Measurements from ENCODE around the gene FFAR2.

FFAR2 gene

DNA sequence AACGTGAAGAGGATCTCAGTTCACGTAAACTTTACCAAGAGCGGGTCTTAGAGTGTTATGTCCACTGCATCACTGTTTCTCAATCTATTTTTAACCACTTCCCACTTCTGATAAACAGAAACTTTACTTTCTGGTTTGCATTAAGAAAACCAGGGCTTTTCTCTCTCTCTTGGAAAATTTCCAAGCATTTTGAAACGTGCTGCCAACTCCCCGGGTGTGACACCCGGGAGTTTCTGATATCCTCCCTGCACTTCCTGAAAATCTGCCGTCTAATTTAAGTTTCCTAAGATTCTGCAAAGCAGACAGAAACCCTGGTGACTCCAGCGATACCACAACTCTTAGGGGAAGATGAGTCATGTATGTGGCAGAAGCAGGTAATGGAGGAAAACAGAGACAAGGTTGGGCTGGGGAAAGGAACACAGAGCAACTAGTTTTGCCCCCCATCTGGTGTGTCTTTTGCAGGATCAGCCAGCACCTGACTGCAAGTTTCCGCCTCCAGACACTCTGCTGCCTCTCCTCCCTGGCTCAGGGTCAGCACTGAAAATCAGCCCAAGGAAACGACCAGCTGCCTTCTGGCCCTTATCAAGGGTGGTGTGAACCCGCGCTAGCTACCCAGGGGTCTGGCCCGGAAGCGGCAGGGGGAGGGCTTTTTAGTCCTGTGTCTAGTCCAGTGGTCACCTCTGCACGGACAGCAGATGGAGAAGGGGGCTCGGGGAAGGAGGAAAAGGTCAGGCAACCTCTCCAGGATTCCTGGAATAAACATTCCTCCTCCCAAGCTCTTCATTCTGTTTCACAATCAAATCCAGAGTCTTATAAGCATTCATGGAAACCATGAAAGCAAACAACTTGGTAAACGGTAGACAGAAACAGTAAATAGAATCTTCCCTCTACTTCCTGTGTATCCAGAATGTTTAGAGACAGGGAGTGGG, 11.3 kb upstream of the FFAR2 start:
- peak; percentile 34 for DNase-seq (ENCODE audit: low spot score)
- TF ChIP-seq, protein P1, sequence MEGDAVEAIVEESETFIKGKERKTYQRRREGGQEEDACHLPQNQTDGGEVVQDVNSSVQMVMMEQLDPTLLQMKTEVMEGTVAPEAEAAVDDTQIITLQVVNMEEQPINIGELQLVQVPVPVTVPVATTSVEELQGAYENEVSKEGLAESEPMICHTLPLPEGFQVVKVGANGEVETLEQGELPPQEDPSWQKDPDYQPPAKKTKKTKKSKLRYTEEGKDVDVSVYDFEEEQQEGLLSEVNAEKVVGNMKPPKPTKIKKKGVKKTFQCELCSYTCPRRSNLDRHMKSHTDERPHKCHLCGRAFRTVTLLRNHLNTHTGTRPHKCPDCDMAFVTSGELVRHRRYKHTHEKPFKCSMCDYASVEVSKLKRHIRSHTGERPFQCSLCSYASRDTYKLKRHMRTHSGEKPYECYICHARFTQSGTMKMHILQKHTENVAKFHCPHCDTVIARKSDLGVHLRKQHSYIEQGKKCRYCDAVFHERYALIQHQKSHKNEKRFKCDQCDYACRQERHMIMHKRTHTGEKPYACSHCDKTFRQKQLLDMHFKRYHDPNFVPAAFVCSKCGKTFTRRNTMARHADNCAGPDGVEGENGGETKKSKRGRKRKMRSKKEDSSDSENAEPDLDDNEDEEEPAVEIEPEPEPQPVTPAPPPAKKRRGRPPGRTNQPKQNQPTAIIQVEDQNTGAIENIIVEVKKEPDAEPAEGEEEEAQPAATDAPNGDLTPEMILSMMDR (IDR thresholded peaks at IDR 0.05; ENCODE audit: extremely low read depth, missing control alignments), result no peak

- TF ChIP-seq, protein P1 (IDR thresholded peaks at IDR 0.05; ENCODE audit: extremely low read depth, missing control alignments), result no peak
- no peak for DNase-seq (ENCODE audit: low spot score)
These were observed 10.6 kb upstream of the FFAR2 start for GRCh38 chr19:35437406-35437951.

GRCh38 chr19:35438096-35438495, 10.0 kb upstream of the FFAR2 start:
- no peak for DNase-seq (ENCODE audit: low spot score)
- TF ChIP-seq, protein P1 (IDR thresholded peaks at IDR 0.05; ENCODE audit: extremely low read depth, missing control alignments), result no peak

- TF ChIP-seq, protein P1 (IDR thresholded peaks at IDR 0.05; ENCODE audit: extremely low read depth, missing control alignments), result no peak
- no peak for DNase-seq (ENCODE audit: low spot score)
These were observed 9.5 kb upstream of the FFAR2 start for GRCh38 chr19:35438527-35438926.

- DNase-seq (ENCODE audit: low spot score), result no peak
- TF ChIP-seq, protein P1 (IDR thresholded peaks at IDR 0.05; ENCODE audit: extremely low read depth, missing control alignments), result no peak
These were observed 8.1 kb upstream of the FFAR2 start for GRCh38 chr19:35439921-35440320.

DNA sequence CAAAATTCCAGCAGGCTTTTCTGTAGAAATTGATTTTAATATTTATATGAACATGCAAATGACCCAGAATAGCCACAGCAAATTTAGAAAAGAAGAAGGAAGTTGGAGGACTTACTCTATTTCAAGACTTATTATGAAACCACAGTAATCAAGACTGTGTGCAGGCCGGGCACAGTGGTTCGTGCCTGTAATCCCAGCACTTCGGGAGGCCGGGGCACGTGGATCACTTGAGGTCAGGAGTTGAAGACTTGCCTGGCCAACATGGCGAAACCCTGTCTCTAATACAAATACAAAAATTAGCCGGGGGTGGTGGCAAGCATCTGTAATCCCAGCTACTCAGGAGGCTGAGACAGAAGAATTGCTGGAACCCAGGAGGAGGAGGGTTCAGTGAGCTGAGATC, 6.0 kb upstream of the FFAR2 start:
- TF ChIP-seq, protein P1 (IDR thresholded peaks at IDR 0.05; ENCODE audit: extremely low read depth, missing control alignments), result no peak
- no peak for DNase-seq (ENCODE audit: low spot score)

DNA sequence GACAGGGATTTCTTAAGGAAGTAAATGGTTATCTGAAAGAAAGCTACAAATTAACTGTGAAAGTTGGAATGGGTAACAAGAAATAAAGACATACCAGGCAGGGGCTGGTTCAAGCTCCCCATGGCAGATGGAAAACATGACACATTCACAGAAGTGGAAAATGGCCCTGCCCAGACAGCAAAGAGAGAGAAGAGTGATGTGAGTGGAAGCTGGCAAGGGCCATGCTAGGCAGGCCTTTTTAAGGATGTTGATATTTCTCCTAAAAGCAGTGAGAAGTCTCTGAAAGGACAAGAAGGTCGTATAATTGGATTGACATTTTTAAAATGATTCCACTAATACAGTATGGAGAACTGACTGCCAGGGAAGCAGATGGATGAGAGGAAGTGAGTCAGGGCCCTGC, 3.3 kb upstream of the FFAR2 start:
- TF ChIP-seq, protein P1 (IDR thresholded peaks at IDR 0.05; ENCODE audit: extremely low read depth, missing control alignments), result no peak
- no peak for DNase-seq (ENCODE audit: low spot score)

All from GM20000 (cell line).